ENCODE results near the gene ZBED2.

GRCh38 chr3:111581403-111582119 lies 13.6 kb downstream of the ZBED2 start:
- TF ChIP-seq SIN3A (IDR thresholded peaks at IDR 0.05; ENCODE audit: borderline replicate concordance, insufficient read depth, low read depth, low read length) (no peak), CTCF (IDR thresholded peaks at IDR 0.05) (no peak), POLR2AphosphoS5 (IDR thresholded peaks at IDR 0.05; ENCODE audit: low read depth, low read length) (no peak)

All from Panc1 (cell line).